GM23338 (cell line): ENCODE measurements around the gene DMD. TPM values are rescaled to one million over a fixed set of nuclear protein-coding genes. Genes with fewer than 3 reads are reported as not detected.
A peak's percentile ranks its signal among the peaks of the same experiment; 100 is the strongest.

Experiments
- ATAC-seq: fragments of 200-7000 bp; cut with Tn5 transposase; 3 replicates; pipeline ENCODE4 v1.9.1; 2020
- DNase-seq: peaks from one replicate; pipeline ENCODE4 v3.0.0-alpha.2; 2015; ENCODE audit warnings: low spot score
- H2AFZ ChIP-seq: fragments of 200-600 bp; sonication (generic); 2 replicates; pipeline ENCODE4 v1.8.0; 2016; ENCODE audit warnings: antibody characterized with exemption, mild to moderate bottlenecking, moderate library complexity
- H3F3A ChIP-seq: fragments of 200-600 bp; sonication (generic); replicated peaks from 2 replicates; pipeline ENCODE4 v1.8.0; 2017; ENCODE audit warnings: antibody characterized with exemption, mixed run types, low read depth
- H3K27ac ChIP-seq: fragments of 200-600 bp; sonication (generic); 2 replicates; pipeline ENCODE4 v1.6.1; 2016; ENCODE audit warnings: low read depth
- H3K27me3 ChIP-seq: fragments of 200-600 bp; sonication (generic); 2 replicates; pipeline ENCODE4 v1.8.0; 2016; ENCODE audit warnings: mild to moderate bottlenecking, mixed run types, moderate library complexity; ENCODE audit not compliant: insufficient read depth
- H3K36me3 ChIP-seq: fragments of 200-600 bp; sonication (generic); 2 replicates; pipeline ENCODE4 v1.8.0; 2016; ENCODE audit warnings: mild to moderate bottlenecking; ENCODE audit not compliant: insufficient read depth
- H3K4me1 ChIP-seq: fragments of 200-600 bp; sonication (generic); 2 replicates; pipeline ENCODE4 v1.8.0; 2016; ENCODE audit warnings: mild to moderate bottlenecking, moderate library complexity; ENCODE audit not compliant: insufficient read depth
- H3K4me2 ChIP-seq: fragments of 200-600 bp; sonication (generic); 2 replicates; pipeline ENCODE4 v1.7.1; 2017; ENCODE audit warnings: mixed run types
- H3K4me3 ChIP-seq: fragments of 200-600 bp; sonication (generic); 2 replicates; pipeline ENCODE4 v1.6.1; 2016; ENCODE audit warnings: mixed run types
- H3K79me2 ChIP-seq: fragments of 200-600 bp; sonication (generic); replicated peaks from 2 replicates; pipeline ENCODE4 v1.8.0; 2017; ENCODE audit warnings: mild to moderate bottlenecking; ENCODE audit not compliant: insufficient read depth
- H3K9me2 ChIP-seq: fragments of 200-600 bp; sonication (generic); 2 replicates; pipeline ENCODE4 v1.8.0; 2017; ENCODE audit not compliant: insufficient read depth
- H4K20me1 ChIP-seq: fragments of 200-600 bp; sonication (generic); replicated peaks from 2 replicates; pipeline ENCODE4 v1.8.0; 2017; ENCODE audit warnings: mild to moderate bottlenecking; ENCODE audit not compliant: insufficient read depth
- H3K27ac Mint-ChIP-seq: 2 replicates; pipeline ENCODE4 v1.8.0; 2020; ENCODE audit warnings: inconsistent platforms, mild to moderate bottlenecking, moderate library complexity, mixed read lengths
- H3K27me3 Mint-ChIP-seq: 3 replicates; pipeline ENCODE4 v1.8.0; 2022; ENCODE audit warnings: low read depth, mild to moderate bottlenecking, moderate library complexity, mixed read lengths, inconsistent platforms; ENCODE audit not compliant: insufficient read depth, poor library complexity
- H3K36me3 Mint-ChIP-seq: 3 replicates; pipeline ENCODE4 v1.8.0; 2021; ENCODE audit warnings: low read depth, mild to moderate bottlenecking, inconsistent platforms, moderate library complexity, mixed read lengths
- H3K4me1 Mint-ChIP-seq: 3 replicates; pipeline ENCODE4 v1.8.0; 2020; ENCODE audit warnings: mild to moderate bottlenecking, inconsistent platforms, mixed read lengths
- H3K4me3 Mint-ChIP-seq: 3 replicates; pipeline ENCODE4 v1.8.0; 2021; ENCODE audit warnings: moderate library complexity, mild to moderate bottlenecking, inconsistent platforms, mixed read lengths
- H3K9me3 Mint-ChIP-seq: 3 replicates; pipeline ENCODE4 v1.8.0; 2020; ENCODE audit warnings: moderate library complexity, mild to moderate bottlenecking, inconsistent platforms, mixed read lengths
- CREB1 ChIP-seq: fragments of 250-450 bp; sonication (Bioruptor Pico); IDR thresholded peaks from 2 replicates; pipeline ENCODE4 v1.5.0; 2020; ENCODE audit warnings: low read depth, mild to moderate bottlenecking, moderate library complexity
- ETS1 ChIP-seq: IDR thresholded peaks from 2 replicates; pipeline ENCODE4 v1.6.1; 2016; ENCODE audit warnings: antibody characterized with exemption
- EZH2 ChIP-seq: fragments of 200-600 bp; sonication (generic); IDR thresholded peaks from one replicate; pipeline ENCODE4 v1.8.0; 2017; ENCODE audit warnings: antibody characterized with exemption, mild to moderate bottlenecking, low read depth; ENCODE audit not compliant: unreplicated experiment
- EZH2phosphoT487 ChIP-seq: fragments of 200-600 bp; sonication (generic); IDR thresholded peaks from one replicate; pipeline ENCODE4 v1.8.1; 2018; ENCODE audit warnings: antibody characterized with exemption; ENCODE audit not compliant: unreplicated experiment
- JUNB ChIP-seq: IDR thresholded peaks from one replicate; pipeline ENCODE4 v1.6.1; 2016; ENCODE audit warnings: antibody characterized with exemption; ENCODE audit not compliant: unreplicated experiment
- NANOG ChIP-seq: IDR thresholded peaks from 2 replicates; pipeline ENCODE4 v1.6.1; 2016; ENCODE audit warnings: antibody characterized with exemption, borderline replicate concordance
- POLR2AphosphoS5 ChIP-seq: IDR thresholded peaks from 2 replicates; pipeline ENCODE4 v1.6.1; 2016; ENCODE audit warnings: antibody characterized with exemption, low read depth
- REST ChIP-seq: IDR thresholded peaks from one replicate; pipeline ENCODE4 v1.6.1; 2018; ENCODE audit warnings: antibody characterized with exemption; ENCODE audit not compliant: unreplicated experiment
- STAT1 ChIP-seq: IDR thresholded peaks from one replicate; pipeline ENCODE4 v1.6.1; 2016; ENCODE audit warnings: antibody characterized with exemption; ENCODE audit not compliant: unreplicated experiment
- ZNF114 ChIP-seq: fragments of 250-450 bp; sonication (Bioruptor Pico); IDR thresholded peaks from 2 replicates; pipeline ENCODE4 v1.5.0; 2020; ENCODE audit warnings: mild to moderate bottlenecking, moderate library complexity
- ZNF331 ChIP-seq: fragments of 250-450 bp; sonication (Bioruptor Pico); IDR thresholded peaks from 2 replicates; pipeline ENCODE4 v1.5.0; 2020; ENCODE audit warnings: low read depth, mild to moderate bottlenecking, moderate library complexity
- polyA plus RNA-seq: library from polyadenylated mRNA; unstranded; fragments of >200 nt; fragmentation: Nextera tagmentation; extraction: Ambion mirVana; gene quantifications from 2 replicates; pipeline ENCODE4 v1.2.1, GENCODE V29; 2016
- total RNA-seq: library from RNA; depleted of rRNA; stranded (reverse); fragments of >200 nt; shearing (Covaris generic); gene quantifications from 2 replicates; pipeline ENCODE4 v1.2.3, GENCODE V29; 2014

DMD gene
- total and polyA plus RNA-seq, 2 experiments from 2014 or later = 4.5 to 7.6 TPM

- TF ChIP-seq ETS1 (no peak), ZNF331 (CRISPR knock-in tag) (no peak)
These were observed 1229.7 kb downstream of the DMD start (continued) for GRCh38 chrX:31981546-31982062.

DNA sequence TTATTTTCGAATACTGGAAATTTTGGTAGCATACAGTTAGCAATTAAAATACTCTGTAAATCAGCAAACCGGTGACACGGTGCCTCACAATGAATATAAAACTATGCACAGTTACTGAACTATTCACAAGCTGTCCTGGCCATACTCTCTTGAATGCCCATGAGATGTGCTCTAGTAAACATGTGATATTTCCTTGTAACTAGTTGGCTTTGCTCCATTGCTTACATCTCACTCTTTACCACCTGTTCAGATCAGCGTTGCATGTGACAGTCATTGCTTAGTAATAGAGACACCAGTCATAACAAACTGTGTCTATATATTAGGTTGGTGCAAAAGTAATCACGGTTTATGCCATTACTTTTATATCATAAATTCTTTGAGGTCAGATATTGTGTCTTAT, 1241.6 kb downstream of the DMD start:
- H3K9me2 ChIP-seq = no peaks in the 10 kb centered on the region
- no peak for DNase-seq
- no peak overlapping the region for H3K4me3 ChIP-seq
- Mint-ChIP-seq H3K9me3 (no peaks in the 10 kb centered on the region), H3K4me3 (no peak overlapping the region), H3K27me3 (no peaks in the 10 kb centered on the region), H3K36me3 (no peaks in the 10 kb centered on the region), H3K27ac (0 out of 2 replicates have a peak overlapping the region, but pooled peaks have one; percentile 36), H3K4me1 (peaks cover 13% of the 10 kb centered on the region; the same call in 2 of the 3 replicates)
- ATAC-seq = no peak
- no peaks in the 10 kb centered on the region for H3K27me3 ChIP-seq
- no peaks in the 10 kb centered on the region for H4K20me1 ChIP-seq
- no peak overlapping the region for H3K4me2 ChIP-seq
- peaks cover 13% of the 10 kb centered on the region for H3K4me1 ChIP-seq
- H2AFZ ChIP-seq = no peak overlapping the region
- H3K27ac ChIP-seq = no peak overlapping the region
- no peaks in the 10 kb centered on the region for H3K36me3 ChIP-seq
- H3F3A ChIP-seq = no peaks in the 10 kb centered on the region
- no peaks in the 10 kb centered on the region for H3K79me2 ChIP-seq
- no peak for TF ChIP-seq ZNF331 (CRISPR knock-in tag)
- TF ChIP-seq EZH2 = no peak
- no peak for TF ChIP-seq POLR2AphosphoS5

DNA sequence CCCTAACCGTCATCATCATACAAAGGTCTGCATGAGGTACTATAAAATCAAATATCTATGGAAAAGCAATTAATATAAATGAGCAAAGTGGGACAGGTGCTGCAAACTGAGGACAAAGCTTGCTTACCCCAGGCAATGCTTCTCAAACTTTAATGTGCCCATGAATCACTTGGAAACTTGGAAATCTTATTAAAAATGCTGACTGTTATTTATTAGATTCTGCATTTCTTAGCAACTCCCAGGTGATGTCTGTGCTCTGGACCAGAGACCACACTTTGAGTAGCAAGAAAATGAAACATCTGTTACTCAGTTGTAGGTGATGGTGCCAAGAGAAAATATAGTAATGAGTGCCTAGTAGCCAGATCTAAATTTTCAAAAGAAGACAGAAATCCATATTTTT, 1249.1 kb downstream of the DMD start:
- no peaks in the 10 kb centered on the region; the same call in 2 of the 3 replicates for H3K36me3 Mint-ChIP-seq
- Histone ChIP-seq H2AFZ (no peak overlapping the region), H3K4me1 (peaks cover 13% of the 10 kb centered on the region; the same call in 1 of the 2 replicates), H3K4me2 (no peak overlapping the region; the same call in 1 of the 2 replicates), H3F3A (no peaks in the 10 kb centered on the region), H3K36me3 (no peaks in the 10 kb centered on the region), H3K27me3 (no peaks in the 10 kb centered on the region), H4K20me1 (no peaks in the 10 kb centered on the region), H3K79me2 (no peaks in the 10 kb centered on the region), H3K4me3 (no peak overlapping the region), H3K9me2 (no peaks in the 10 kb centered on the region), H3K27ac (no peak overlapping the region)
- no peaks in the 10 kb centered on the region for H3K27me3 Mint-ChIP-seq
- no peaks in the 10 kb centered on the region for H3K9me3 Mint-ChIP-seq
- H3K4me3 Mint-ChIP-seq = no peak overlapping the region
- no peak for ATAC-seq
- H3K27ac Mint-ChIP-seq = no peak overlapping the region
- no peak for DNase-seq
- peaks cover 16% of the 10 kb centered on the region for H3K4me1 Mint-ChIP-seq
- no peak for TF ChIP-seq REST
- TF ChIP-seq EZH2phosphoT487 = no peak
- TF ChIP-seq ZNF114 (CRISPR knock-in tag) = no peak
- TF ChIP-seq NANOG = no peak
- TF ChIP-seq POLR2AphosphoS5 = no peak
- no peak for TF ChIP-seq STAT1
- TF ChIP-seq ETS1 = no peak
- no peak for TF ChIP-seq ZNF331 (CRISPR knock-in tag)
- TF ChIP-seq CREB1 (CRISPR knock-in tag) = no peak
- no peak for TF ChIP-seq EZH2
- TF ChIP-seq JUNB = no peak
